Measurements from ENCODE around the gene THY1.
"Not testable (repeated sequence)": the region's sequence is repeated elsewhere in the genome, so short reads cannot be mapped to it uniquely, and the experiment has no call there.

Gene THY1

GRCh38 chr11:119417726-119418540 lies 5.0 kb downstream of the THY1 start:
- DNase-seq = no peak

GRCh38 chr11:119416606-119417580 lies 6.1 kb downstream of the THY1 start:
- peak; percentile 3 for DNase-seq

DNA sequence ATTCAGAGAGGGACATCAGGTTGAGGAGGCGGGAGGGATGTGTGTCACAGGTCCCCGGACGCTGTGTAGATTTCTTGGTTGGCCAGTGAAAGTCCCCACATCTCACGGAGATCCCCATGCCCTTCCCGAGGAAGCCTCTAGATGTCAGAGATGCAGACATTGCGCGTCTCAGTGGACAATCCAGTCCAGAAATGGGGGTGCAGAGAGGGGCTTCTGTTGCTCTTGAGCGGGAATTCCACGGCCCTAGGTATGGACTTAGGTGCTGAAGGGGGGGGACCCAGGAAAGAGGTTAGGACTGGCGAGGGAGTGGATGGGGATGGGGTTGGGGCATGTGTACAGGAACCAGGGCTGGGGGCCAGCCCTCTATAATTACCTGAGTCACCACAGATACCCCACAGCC lies 7.0 kb downstream of the THY1 start:
- DNase-seq = no peak

- DNase-seq = no peak
Observed at GRCh38 chr11:119415517-119415916, 7.5 kb downstream of the THY1 start.

DNA sequence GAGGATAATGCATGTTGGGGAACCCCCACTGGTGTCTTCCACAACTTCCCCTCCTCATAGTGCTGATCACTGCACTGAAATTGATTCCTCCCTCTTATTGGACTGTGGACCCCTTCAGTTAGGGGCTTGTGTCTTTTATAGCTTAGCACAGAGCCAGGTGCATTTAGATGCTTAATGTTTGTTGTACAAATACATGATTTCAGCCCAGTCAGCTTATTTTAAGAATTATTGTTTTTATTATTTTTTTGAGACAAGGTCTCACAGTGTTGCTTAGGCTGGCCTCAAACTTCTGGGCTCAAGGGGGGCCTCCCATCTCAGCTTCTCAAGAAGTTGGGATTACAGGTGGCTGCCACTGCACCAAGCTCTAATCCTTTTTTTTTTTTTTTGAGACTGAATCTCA lies 8.2 kb downstream of the THY1 start:
- DNase-seq = no peak

DNA sequence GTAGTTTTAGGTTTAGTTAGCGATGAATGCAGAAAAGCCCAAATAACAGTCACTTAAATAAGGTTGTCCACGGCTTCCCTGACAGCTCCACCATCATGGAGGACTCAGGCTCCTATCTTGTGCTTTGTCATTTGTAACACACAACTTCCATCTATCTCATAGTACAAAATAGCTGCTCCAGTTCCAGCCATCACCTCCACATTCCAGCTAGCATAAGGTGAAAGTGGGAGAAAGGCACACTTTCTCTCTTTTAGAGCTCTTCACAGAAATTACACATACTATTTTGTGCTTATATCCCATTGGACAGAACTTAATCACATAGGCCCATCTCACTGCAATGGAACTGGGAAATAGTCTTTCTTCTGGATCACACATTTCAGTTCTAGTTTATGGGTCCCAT lies 8.7 kb downstream of the THY1 start:
- no peak for DNase-seq

- no peak for DNase-seq
Observed at GRCh38 chr11:119412072-119412471, 10.9 kb downstream of the THY1 start.

DNA sequence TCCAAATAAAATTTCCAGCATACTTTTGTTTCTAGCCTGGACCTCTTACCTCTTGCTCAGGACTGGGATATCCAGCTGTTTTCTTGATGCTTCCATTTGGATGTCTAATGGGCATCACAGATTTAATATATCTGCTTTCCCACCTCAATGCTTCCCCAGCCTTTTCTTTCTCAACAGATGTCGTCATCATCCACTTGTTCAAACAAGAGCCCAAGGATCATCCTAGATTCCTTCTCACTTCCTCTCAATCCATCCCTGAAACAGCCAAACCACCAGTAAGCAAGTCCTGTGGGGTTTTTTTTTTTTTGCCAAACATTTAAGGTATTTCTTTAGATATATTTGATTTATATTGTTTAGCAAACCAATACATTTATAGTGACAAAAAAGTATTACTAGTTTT lies 12.5 kb downstream of the THY1 start:
- no peak for DNase-seq

DNA sequence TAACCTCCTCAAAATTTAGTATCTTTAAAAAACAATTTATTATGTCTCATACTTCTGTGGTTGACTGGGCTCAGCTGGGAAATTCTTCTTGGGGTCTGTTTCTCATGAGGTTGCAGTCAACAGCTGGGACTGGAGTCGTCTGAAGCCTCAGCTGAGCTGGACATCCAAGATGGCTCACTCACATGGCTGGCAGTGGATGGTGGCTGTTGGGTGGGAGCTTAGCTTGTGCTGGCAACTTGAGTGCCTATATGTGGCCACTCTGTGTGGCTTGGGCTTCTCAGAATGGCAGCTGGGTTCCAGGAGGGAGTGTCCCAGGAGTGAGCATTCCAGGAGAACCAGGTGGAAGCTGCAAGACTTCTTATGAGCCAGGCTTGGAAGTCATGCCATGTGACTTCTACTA lies 13.2 kb downstream of the THY1 start:
- no peak for DNase-seq

- DNase-seq = no peak
Observed at GRCh38 chr11:119406005-119406404, 17.0 kb downstream of the THY1 start.

DNA sequence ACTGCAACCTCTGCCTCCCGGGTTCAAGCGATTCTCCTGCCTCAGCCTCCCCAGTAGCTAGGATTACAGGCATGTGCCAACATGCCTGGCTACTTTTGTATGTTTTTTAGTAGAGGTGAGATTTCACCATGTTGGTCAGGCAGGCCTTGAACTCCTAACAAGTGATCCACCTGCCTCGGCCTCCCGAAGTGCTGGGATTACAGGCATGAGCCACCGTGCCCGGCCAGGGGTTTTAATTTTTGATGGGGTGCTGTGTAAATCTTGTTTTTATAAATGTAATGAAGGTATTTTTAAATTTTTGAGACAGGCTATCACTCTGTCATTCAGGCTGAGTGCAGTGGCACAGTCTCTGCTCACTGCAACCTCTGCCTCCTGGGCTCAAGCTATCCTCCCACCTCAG lies 17.5 kb downstream of the THY1 start:
- not testable (repeated sequence) for DNase-seq

GRCh38 chr11:119404872-119405271 lies 18.1 kb downstream of the THY1 start:
- no peak for DNase-seq

DNA sequence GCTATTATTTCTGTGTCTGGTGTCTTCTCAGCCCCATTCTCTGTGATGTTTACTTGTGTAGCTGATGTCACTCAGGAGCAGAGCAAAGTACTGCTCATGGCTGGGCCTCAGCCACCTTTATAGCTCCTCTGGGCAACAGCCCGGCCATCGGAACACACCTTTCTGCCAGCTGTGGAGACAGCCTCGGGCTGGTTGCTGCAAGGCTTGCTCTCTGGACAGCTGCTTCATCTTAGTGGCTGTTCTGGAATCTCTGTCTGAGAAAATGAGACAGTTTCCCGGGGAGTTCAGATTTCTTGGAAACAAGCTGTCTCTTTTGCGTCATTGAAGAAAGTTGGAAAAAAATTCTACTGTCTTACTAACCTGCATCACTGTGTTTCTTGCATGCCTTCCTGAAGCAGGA lies 20.0 kb downstream of the THY1 start:
- no peak for DNase-seq

DNA sequence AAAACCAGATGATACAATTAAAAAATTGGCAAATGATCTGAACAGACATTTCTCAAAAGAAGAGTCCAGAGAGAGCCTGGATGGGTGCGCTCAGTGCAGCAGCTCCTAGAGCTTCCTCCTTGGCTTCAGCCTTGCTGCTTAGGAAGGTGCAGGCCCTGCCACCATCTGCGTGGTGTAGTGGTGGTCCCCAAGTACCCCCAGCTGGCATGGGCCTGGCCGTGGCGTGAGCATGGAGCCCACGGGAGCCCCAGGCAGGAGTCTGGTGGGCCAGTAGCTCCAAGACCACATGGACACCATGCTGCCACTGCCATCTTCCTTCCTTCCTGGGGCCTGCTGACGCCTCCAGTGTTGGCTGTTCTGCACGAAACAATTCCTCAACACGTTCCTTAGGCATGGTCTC lies 20.5 kb downstream of the THY1 start:
- no peak for DNase-seq

DNA sequence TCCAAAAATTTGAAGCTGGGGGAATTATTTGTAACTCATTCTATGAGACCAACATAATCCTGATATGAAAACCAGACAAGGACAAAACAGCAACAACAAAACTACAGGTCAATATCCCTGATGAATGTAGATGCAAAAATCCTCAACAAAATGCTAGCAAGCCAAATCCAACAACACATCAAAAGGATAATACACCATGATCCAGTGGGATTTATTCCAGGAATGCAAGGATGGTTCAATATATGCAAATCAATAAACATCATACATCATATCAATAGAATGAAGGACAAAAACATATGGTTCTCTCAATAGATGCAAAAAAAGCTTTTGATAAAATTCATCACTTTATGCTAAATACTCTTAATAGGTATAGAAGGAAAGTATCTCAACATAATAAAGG lies 22.1 kb downstream of the THY1 start:
- no peak for DNase-seq

GRCh38 chr11:119397740-119398139 lies 25.2 kb downstream of the THY1 start:
- no peak for DNase-seq

DNA sequence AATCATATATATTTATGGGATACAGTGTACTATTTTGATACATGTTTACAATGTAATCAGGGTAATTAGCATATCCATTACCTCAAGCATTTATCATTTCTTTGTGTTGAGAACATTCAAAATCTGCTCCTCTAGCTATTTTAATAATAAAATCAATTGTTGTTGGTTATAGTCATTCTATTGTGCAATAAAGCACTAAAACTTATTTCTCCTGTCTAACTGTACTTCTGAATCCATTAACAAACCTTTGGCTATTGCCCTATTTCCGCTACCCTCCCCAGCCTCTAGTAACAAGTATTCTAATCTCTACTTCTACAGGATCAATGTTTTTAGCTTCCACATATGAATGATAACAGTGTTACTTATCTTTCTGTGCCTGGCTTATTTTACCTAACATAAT lies 26.1 kb downstream of the THY1 start:
- no peak for DNase-seq

DNA sequence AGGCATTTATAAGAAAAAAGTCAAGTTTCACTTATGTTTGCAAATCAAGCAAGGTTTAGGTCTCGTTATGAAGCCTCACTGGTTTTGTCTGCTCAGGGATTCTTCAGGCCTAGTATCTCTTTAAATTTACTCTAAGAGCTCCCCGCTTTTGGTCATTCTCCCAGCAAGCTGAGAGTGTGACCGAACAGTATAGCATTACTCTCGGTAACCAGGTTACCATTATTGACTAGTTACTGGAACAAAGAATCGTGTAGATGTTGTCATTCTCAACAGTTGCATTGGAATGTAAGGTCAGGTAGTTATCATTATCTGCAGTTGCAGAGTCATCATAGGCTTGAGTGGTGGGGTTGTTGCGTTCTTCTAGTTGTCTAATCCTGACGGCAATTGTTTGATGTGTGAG lies 31.7 kb downstream of the THY1 start:
- DNase-seq = no peak

- DNase-seq = peak; percentile 8
Observed at GRCh38 chr11:119389611-119390254, 33.2 kb downstream of the THY1 start.

DNA sequence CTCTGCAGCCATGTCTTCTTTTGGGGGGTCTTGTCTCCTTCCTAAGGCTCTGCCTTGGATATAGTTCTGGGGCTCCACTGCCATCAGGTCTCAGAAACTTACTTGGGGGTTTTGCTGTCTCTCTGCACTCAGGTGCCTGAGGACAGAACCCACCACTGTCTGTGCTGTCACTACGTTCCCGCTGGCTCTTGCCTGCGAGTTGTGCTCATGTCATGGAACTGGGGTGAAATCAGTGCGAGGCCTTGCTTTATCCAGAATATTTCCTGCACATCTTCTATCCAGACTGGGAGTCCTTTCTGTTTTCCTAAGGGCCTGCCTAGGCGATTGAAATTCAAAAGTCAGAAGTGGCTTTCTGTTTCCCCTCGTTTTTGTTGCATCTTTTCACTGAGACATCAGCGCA lies 34.9 kb downstream of the THY1 start:
- DNase-seq = no peak

GRCh38 chr11:119384332-119384731 lies 38.6 kb downstream of the THY1 start:
- no peak for DNase-seq

DNA sequence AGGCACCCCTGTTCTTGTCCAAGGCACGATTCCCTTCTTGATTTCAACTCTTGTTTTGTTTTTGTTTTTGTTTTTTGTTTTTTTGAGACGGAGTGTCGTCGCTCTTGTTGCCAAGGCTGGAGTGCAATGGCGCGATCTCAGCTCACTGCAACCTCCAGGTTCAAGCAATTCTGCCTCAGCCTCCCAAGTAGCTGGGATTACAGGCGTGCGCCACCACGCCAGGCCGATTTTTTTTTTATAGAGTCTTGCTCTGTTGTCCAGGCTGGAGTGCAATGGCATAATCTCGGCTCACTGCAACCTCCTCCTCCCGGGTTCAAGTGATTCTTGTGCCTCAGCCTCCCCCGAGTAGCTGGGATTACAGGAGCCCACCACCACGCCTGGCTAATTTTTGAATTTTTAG lies 40.5 kb downstream of the THY1 start:
- not testable (repeated sequence) for DNase-seq

DNA sequence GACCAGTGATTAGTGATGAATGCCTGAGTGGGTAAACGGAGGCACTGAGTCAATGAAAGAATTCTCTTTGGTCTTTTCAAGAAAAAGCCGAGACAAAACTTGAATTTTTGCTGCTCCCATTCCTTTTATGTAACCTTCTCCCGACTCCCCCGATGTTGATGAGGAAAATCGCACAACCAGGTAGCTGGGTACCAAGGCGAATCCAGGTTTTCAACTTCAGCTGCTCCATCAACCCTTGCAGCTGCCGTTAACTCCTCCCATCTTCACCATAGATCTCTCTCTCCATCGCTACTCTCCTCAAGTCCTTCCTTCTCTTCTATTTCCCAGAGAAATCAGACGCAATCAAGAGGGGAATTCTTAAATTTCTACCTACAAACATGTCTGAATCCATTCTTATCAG lies 40.9 kb downstream of the THY1 start:
- no peak for DNase-seq
